Ectodermal cell (in vitro differentiated cells): ENCODE measurements around the gene ZSCAN9.

Experiments
- H3K27ac ChIP-seq: 2 replicates; pipeline ENCODE4 v1.7.0; 2013; ENCODE audit warnings: mild to moderate bottlenecking, low read depth, low read length; ENCODE audit not compliant: insufficient read depth, poor library complexity, severe bottlenecking
- H3K27me3 ChIP-seq: 2 replicates; pipeline ENCODE4 v1.7.0; 2013; ENCODE audit warnings: mild to moderate bottlenecking, low read length; ENCODE audit not compliant: insufficient read depth, control insufficient read depth, poor library complexity, severe bottlenecking
- H3K36me3 ChIP-seq: one replicate; pipeline ENCODE4 v1.7.0; 2013; ENCODE audit warnings: low read length; ENCODE audit not compliant: control insufficient read depth, insufficient read depth
- H3K4me1 ChIP-seq: one replicate; pipeline ENCODE4 v1.7.0; 2013; ENCODE audit warnings: low read length; ENCODE audit not compliant: control insufficient read depth, insufficient read depth
- H3K4me3 ChIP-seq: 2 replicates; pipeline ENCODE4 v1.7.0; 2013; ENCODE audit warnings: low read depth, low read length, control low read depth; ENCODE audit not compliant: insufficient read depth
- H3K9me3 ChIP-seq: 2 replicates; pipeline ENCODE4 v1.7.0; 2013; ENCODE audit warnings: mild to moderate bottlenecking, low read length, moderate library complexity; ENCODE audit not compliant: control insufficient read depth
- WGBS, 2 experiments: methylation state at CpG; one replicate each; pipeline ENCODE4 v1.1.7; 2013; ENCODE audit warnings: missing lambda C conversion rate in 2 of 2; 5-methylcytosine and 5-hydroxymethylcytosine counted together

The ZSCAN9 gene

DNA sequence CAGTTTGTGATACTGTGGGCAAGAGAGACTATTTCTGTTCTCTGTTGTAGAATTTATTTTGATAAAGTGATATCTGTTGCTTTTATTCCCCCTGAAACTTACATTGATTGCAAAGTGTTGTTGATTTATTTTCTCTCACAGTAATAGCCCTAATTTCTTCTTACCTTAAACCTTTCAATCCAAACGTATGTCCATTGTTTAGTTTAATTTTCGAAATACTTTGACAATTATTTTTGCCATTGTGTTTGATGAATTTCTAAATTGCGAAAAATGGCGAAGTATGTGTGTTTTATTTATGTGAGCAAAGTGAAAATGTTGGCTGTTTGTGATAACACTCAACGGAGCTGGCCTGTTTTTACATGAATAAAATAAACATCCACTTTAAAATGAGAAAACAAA lies 41.5 kb downstream of the ZSCAN9 start:
- 35 to 57% methylated on average over 3 to 4 of the region's 5 CpGs for WGBS, 2 experiments
- peaks cover under 1% of the 10 kb centered on the region for H3K36me3 ChIP-seq
- H3K4me1 ChIP-seq: no peaks in the 10 kb centered on the region
- H3K27ac ChIP-seq: no peak overlapping the region
- H3K4me3 ChIP-seq: peak overlapping the region; percentile 75
- H3K9me3 ChIP-seq: no peaks in the 10 kb centered on the region
- H3K27me3 ChIP-seq: peaks cover 25% of the 10 kb centered on the region

DNA sequence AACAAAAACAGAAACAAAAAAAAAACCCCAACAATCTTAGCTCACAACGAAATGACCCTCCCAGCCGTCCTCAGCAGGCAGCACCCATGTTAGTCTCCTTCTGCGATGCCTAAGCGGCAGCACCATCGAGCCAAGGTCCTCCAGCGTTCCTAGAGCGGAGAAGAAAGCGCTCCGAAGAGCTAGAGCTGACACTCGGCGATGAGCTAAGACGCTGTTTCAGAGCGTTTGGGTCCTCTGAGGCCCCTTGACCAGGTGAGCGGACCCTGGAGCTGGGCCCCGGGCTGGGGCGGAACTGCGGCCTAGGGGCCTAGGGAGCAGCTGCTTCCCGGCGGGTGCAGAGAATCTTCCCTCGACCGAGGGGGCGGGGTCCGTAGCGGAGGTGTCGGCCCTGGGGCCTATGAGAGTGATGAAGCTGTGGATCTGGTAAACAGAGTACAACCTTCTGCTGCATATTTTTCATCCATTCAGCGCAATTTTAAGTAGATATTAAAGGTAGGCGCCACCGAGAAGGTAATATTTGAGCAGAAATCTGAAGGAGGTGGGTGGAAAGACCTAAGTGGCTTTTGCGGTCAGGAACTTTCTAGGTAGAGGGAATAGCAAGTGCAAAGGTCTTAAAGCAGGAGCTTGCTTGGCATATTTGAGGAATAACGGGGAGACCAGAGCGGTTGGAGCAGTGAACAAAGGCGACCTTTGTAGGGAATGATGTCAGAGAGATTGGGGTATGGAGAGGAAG lies 42.1 kb downstream of the ZSCAN9 start, which contains the start of gene ZSCAN26:
ZSCAN26 (plus strand) TSS at position 182 of the 733 bp plus-strand sequence. CDS start 4,777 bp downstream, outside the sequence.
- H3K9me3 ChIP-seq: no peaks in the 10 kb centered on the region
- H3K4me3 ChIP-seq: peak within 1 kb of the TSS; percentile 75
- H3K36me3 ChIP-seq: peaks cover 6% of the 10 kb centered on the region
- peaks cover 25% of the 10 kb centered on the region for H3K27me3 ChIP-seq
- no peaks in the 10 kb centered on the region for H3K4me1 ChIP-seq
- WGBS, 2 experiments: 1% methylated on average over 32 of the region's 32 CpGs
- H3K27ac ChIP-seq: no peak within 1 kb of the TSS

DNA sequence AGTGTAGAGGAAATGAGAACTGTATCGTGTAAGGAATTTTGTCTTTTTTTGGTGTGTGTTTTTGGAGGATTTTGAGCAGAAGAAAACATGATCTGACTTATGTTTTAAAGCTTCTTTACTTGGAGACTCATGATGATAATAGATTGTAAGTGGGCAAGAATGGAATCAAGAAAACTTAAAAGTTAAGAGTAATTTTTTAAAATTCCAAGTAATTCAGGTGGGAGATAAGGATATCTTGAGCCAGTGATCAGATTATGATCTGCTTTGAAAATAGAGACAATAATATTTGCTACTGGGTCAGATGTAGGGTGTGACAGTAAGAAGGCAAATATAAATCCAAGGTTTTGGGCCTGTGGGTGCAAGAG lies 42.6 kb downstream of the ZSCAN9 start:
- WGBS, 2 experiments: 21 to 39% methylated on average over 1 of the region's 1 CpG
- Histone ChIP-seq H3K4me1 (no peaks in the 10 kb centered on the region), H3K36me3 (peaks cover 7% of the 10 kb centered on the region), H3K9me3 (no peaks in the 10 kb centered on the region), H3K27me3 (peaks cover 22% of the 10 kb centered on the region), H3K27ac (no peak overlapping the region), H3K4me3 (peak overlapping the region; percentile 75)

DNA sequence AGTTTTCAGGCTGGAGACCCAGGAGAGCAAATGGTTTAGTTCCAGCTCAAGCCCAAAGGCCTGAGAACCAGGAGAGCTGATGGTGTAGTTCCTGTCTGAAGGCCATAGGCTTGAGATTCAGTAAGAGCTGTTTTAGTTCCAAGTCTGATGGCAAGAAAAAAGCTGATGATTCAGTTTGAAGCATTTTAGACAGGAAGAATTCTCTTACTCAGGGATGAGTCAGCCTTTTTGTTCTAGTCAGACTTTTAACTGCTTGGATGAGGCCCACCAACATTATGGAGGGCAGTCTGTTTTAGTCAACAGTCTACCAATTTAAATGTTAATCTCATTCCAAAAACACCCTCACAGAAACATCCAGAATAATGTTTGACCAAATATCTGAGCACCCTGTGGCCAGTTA lies 44.4 kb downstream of the ZSCAN9 start:
- Histone ChIP-seq H3K36me3 (peaks cover 16% of the 10 kb centered on the region), H3K27me3 (peaks cover 6% of the 10 kb centered on the region), H3K4me1 (no peaks in the 10 kb centered on the region), H3K4me3 (no peak overlapping the region), H3K27ac (no peak overlapping the region), H3K9me3 (no peaks in the 10 kb centered on the region)

DNA sequence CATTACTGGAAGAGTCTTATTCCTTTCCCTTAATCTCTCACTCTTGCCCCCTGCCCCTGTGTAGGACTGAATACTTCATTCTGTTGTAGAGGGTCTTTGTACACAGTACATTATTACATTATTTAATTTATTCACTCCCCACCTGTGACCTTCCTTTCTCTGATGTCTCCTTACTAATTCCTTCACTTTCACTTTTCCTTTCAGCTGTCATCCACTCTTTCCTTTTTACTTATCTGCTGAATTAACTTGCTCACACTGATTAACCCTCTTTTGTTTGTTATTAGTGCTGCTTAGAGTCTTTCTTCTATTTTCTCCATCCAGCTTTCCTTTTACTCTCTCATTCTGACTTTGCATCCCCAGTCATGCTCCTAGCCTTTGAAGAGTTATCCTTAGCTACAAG lies 49.8 kb downstream of the ZSCAN9 start:
- Histone ChIP-seq H3K4me3 (no peak overlapping the region), H3K36me3 (peaks cover 34% of the 10 kb centered on the region), H3K27ac (no peak overlapping the region), H3K4me1 (no peaks in the 10 kb centered on the region), H3K9me3 (no peaks in the 10 kb centered on the region), H3K27me3 (no peaks in the 10 kb centered on the region)

DNA sequence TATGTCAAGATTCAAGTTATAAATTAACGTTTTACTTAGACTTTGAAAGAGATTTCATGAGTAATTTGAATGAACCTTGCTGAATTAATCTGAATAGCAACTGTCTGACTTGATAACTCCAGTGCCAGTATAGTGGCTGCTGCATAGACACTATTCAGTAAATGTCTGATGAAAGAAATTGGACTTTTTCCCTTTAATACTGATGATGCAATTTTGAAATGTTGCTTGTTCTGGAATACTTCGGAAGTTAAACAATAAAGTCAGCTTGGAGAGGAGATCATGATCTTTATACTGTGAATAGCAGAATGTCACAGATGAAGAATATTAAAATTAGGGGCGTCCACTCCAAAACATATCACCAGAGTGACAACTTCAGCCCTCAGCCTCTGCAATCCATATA lies 52.7 kb downstream of the ZSCAN9 start:
- H3K27me3 ChIP-seq: peaks cover 8% of the 10 kb centered on the region
- H3K36me3 ChIP-seq: peaks cover 27% of the 10 kb centered on the region
- H3K9me3 ChIP-seq: no peaks in the 10 kb centered on the region
- WGBS, 2 experiments: 90 to 94% methylated on average over 3 of the region's 3 CpGs
- no peak overlapping the region for H3K4me3 ChIP-seq
- no peaks in the 10 kb centered on the region for H3K4me1 ChIP-seq
- no peak overlapping the region for H3K27ac ChIP-seq

DNA sequence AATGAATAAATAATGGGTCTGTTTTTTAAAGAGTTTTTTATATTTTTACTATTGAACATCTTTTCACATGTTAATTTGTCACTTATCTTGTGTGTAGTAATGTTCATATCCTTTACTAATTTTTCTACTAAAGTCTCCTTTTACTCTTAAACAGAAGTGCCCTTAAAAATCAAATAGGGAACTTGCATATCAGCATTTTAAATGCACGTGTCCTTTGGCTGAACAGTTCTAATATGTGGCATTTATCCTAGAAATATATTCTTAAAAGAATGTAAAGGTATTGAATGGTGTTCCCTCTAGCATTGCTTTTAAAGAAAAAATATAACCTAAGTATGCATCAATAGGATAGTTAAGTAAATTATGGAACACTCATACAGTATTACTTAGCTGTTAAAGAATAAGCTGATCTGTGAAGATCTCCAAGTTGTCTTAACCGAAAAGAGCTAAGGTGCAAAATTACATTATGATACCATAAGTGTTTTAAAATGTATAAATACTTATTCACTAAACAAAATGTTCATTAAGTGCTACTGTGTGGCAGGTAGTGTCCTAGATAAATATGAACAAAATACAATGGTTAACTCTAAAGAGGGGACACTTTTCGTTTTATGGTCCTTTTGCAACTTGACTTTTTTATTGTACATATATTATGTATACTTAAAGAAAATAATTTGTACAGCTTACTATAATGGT lies 55.7 kb downstream of the ZSCAN9 start:
- H3K36me3 ChIP-seq: peaks cover 26% of the 10 kb centered on the region
- no peaks in the 10 kb centered on the region for H3K9me3 ChIP-seq
- whole genome bisulfite sequencing, 2 experiments: 80% methylated on average over 1 of the region's 3 CpGs; no CpG with 5 or more reads in 1 of the 2 experiments
- no peaks in the 10 kb centered on the region for H3K4me1 ChIP-seq
- peaks cover 8% of the 10 kb centered on the region for H3K27me3 ChIP-seq
- H3K27ac ChIP-seq: no peak overlapping the region
- peak overlapping the region; percentile 79 for H3K4me3 ChIP-seq

DNA sequence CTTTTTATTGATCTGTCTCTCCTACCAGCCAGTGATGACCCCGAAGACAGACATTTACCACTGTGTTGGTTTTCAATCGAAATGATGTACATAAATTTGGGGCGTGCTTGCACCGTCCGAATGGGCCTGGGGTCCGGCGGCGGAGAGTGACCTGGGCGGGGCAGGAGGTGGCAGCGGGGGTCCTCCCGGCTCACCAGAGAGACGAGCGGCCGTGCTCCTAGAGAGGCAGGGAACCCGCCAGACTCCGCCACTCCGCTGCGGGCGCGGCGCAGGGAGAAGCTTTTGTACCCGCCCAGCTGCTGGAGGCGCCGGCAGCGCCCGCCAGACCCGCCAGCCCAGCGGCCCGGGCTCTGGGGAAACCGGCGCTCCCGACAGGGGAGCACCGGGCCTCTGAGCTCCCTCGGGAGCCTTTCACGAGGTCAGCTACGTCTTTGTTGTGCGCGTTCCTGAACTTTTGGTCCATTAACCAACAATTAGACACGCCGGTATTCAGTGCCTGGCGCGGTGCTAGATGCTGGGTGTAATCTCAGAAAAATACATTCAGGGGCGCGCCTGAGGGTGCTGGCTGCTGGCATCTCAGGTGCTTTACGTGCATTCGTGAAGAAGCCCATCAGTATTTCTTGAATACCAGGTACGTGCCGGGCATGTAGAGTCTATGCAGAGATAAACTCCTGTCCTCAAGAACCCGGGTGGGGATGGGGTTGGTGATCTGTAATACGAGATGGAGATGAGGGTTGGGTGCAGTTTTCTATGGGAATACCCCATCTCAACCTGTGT lies 56.4 kb downstream of the ZSCAN9 start, which contains the start of gene PGBD1:
PGBD1 (plus strand) TSS at position 285 of the 777 bp plus-strand sequence. CDS start 2,242 bp downstream, outside the sequence.
- peaks cover 8% of the 10 kb centered on the region for H3K27me3 ChIP-seq
- H3K9me3 ChIP-seq: no peaks in the 10 kb centered on the region
- peak within 1 kb of the TSS; percentile 11 for H3K27ac ChIP-seq
- 0 to 1% methylated on average over 50 of the region's 50 CpGs for WGBS, 2 experiments
- H3K36me3 ChIP-seq: peaks cover 23% of the 10 kb centered on the region
- H3K4me3 ChIP-seq: peak within 1 kb of the TSS; percentile 79
- no peaks in the 10 kb centered on the region for H3K4me1 ChIP-seq

DNA sequence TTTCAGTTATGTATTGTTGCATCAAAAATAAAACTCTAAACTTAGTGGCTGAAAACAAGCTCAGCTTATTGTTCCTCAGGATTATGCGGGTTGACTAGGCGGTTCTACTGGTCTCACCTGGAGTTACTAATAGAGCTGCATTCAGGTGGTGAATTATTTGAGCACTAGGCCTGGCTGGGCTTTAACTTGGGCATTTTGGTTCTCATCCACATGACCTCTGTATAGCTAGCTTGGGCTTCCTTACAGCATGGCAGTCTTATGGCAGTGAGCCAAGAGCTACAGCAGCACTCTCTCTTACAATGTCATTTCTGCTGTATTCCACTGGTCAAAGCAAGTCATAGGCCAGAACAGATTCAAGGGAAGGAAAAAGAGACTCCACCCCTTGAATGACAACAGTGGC lies 57.9 kb downstream of the ZSCAN9 start:
- Histone ChIP-seq H3K9me3 (no peaks in the 10 kb centered on the region), H3K36me3 (peaks cover 26% of the 10 kb centered on the region), H3K4me3 (no peak overlapping the region), H3K4me1 (no peaks in the 10 kb centered on the region), H3K27ac (no peak overlapping the region), H3K27me3 (peaks cover 8% of the 10 kb centered on the region)
- 95% methylated on average over 2 of the region's 2 CpGs for WGBS, 2 experiments
